ENCODE results near the gene CTBP1.
A peak's percentile ranks its signal among the peaks of the same experiment; 100 is the strongest.

The CTBP1 gene

DNA sequence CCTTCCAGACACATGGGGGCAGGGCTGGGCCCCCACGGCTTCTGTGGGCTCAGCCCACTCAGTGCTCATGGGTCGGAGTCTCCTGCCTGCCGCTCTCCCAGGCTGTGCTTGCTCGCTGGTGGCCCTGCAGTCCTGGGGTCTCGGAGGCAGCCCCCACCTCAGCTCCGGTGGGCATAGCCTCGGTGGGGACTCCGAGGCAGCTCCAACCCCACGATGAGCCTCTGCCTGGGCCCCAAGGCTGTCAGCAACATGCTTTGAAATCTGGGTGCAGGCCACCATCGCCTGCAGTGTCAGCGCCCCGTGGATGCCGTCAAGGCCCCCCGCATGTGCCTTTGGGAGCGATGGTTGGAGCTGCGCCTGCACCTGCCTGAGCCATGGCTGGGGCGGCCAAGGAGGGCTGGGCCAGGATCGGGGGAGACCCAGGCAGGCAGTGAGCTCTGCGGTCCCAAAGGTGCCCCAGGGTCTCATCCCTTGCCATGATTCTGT, 46.4 kb downstream of the CTBP1 start:
- ATAC-seq (no peak), DNase-seq (no peak)
- Mint-ChIP-seq H3K9me3 (no peaks in the 10 kb centered on the region), H3K4me3 (peak overlapping the region; percentile 62), H3K4me1 (peaks cover 48% of the 10 kb centered on the region), H3K27me3 (no peaks in the 10 kb centered on the region), H3K36me3 (ENCODE audit: low read depth) (no peaks in the 10 kb centered on the region), H3K27ac (peak overlapping the region; percentile 92)

DNA sequence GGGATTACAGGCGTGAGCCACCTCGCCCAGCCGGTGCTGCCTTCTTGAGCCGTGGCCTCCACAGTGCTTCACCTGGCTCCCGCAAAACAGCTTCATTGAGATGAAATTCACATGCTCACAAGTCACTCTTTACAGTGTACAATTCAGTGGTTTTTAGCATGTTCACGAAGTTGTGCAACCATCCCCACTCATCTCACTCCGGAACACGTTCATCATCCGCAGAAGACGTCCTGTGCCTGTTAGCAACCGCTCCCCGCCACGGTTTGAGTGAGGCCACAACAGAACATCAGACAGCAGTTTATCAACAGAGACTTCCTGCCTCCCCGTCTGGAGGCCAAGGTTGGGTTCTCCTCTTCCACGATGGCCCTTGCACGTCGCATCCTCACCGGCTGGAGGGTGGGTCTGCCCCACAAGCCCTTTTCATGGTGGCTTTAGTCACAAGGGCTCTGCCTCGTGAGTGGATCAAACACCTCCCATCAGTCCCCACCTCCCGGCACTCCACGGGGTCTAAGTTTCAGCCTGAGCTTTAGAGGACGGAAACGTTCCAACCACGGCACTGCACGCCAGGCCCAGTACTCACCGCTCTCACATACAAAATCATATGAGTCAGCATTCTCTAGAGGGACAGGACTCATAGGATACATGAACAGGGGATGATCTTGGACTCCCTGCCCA, 46.9 kb downstream of the CTBP1 start:
- no peaks in the 10 kb centered on the region for H3K9me3 Mint-ChIP-seq
- H3K4me1 Mint-ChIP-seq: peaks cover 48% of the 10 kb centered on the region
- H3K4me3 Mint-ChIP-seq: peak overlapping the region; percentile 62
- DNase-seq (peak; percentile 72), ATAC-seq (peak; percentile 77)
- no peaks in the 10 kb centered on the region for H3K36me3 Mint-ChIP-seq (ENCODE audit: low read depth)
- peak overlapping the region; percentile 92 for H3K27ac Mint-ChIP-seq
- H3K27me3 Mint-ChIP-seq: no peaks in the 10 kb centered on the region

- peak overlapping the region; percentile 54 for H3K4me3 Mint-ChIP-seq
- DNase-seq: peak; percentile 22
Measured at GRCh38 chr4:1200425-1201035, 48.4 kb downstream of the CTBP1 start.

DNA sequence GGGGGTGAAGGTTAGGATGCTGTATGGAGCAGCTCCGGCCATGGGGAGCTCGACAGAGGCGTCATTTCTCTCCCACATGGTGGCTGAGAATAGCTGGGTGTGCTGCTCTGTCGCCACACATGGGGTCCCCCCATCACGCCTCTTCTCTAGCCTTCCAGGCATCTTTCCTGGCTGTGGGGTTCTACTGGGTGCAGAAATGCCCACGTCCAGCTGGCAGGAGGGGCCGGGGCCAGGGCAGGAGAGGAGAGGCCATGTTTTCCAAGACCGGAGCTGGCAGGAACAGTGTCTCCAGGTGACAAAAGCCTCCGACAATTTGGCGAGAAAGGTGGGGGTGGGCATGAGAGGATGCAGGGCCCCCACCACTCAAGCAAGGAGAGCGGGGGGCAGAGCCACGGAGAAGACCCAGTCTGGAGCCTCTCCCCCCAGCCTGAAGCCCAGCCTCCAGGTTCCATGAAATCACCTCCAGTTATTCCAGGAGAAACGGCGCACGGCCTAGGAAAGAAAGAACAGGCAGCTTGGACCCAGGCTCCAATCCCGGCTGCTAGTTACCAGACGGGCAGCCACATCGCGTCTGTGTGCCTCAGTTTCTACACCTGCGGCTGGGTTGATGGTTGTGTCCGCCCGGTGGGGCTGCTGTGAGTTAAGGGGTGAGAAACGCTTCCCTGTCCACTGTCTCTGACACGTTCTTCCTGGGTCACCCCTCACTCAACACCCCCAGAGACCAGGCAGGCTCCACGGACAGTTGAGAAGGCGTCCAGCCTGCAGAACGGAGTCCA, 49.2 kb downstream of the CTBP1 start:
- no peak overlapping the region for H3K27ac Mint-ChIP-seq
- H3K4me1 Mint-ChIP-seq: peaks cover 47% of the 10 kb centered on the region
- no peaks in the 10 kb centered on the region for H3K36me3 Mint-ChIP-seq (ENCODE audit: low read depth)
- DNase-seq: no peak
- no peak for ATAC-seq
- H3K27me3 Mint-ChIP-seq: no peaks in the 10 kb centered on the region
- H3K4me3 Mint-ChIP-seq: peak overlapping the region; percentile 54
- H3K9me3 Mint-ChIP-seq: no peaks in the 10 kb centered on the region

More at GRCh38 chr4:1200425-1201035, 48.4 kb downstream of the CTBP1 start:
- no peaks in the 10 kb centered on the region for H3K27me3 Mint-ChIP-seq
- H3K27ac Mint-ChIP-seq: no peak overlapping the region
- H3K36me3 Mint-ChIP-seq (ENCODE audit: low read depth): no peaks in the 10 kb centered on the region
- H3K4me1 Mint-ChIP-seq: peaks cover 48% of the 10 kb centered on the region
- ATAC-seq: no peak
- H3K9me3 Mint-ChIP-seq: no peaks in the 10 kb centered on the region

DNA sequence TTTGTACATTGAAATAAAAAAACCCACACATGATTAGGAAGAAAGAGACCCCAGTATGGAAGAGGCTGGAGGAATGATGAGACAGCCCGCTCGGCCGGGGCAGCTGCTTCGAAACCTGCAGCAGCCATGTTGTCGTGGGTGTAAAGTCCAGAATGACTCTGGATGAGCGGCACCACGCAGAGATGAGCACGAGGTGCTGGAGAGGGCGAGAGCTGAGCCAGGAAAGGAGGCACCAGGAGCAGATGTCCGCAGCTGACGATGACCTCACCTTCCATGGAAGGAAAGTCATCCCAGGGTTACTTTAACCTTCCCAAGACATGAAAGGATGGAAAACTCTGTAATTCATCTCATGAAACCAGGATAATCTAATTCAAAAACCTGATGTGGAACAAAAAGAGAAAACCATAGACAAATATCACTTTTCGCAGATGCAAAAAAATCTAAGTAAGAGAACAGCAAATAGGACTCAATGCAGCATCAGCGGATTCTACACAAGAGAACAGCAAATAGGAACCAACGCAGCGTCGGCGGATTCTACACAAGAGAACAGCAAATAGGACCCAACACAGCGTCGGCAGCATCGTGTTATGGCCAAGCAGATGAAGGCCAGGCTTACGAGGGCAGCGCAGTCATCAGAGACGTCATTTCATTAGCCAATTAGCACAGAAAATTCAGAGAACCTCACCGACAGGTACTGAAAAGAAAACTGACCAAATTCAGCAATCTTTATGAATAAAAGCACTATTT, 50.7 kb downstream of the CTBP1 start:
- H3K27me3 Mint-ChIP-seq: no peaks in the 10 kb centered on the region
- no peaks in the 10 kb centered on the region for H3K36me3 Mint-ChIP-seq (ENCODE audit: low read depth)
- H3K9me3 Mint-ChIP-seq: no peaks in the 10 kb centered on the region
- H3K27ac Mint-ChIP-seq: no peak overlapping the region
- H3K4me1 Mint-ChIP-seq: peaks cover 32% of the 10 kb centered on the region
- ATAC-seq (no peak), DNase-seq (no peak)
- H3K4me3 Mint-ChIP-seq: no peak overlapping the region

- peaks cover 15% of the 10 kb centered on the region for H3K4me1 Mint-ChIP-seq
- H3K27ac Mint-ChIP-seq: no peak overlapping the region
- DNase-seq: no peak
- no peak for ATAC-seq
- H3K36me3 Mint-ChIP-seq (ENCODE audit: low read depth): no peaks in the 10 kb centered on the region
- no peak overlapping the region for H3K4me3 Mint-ChIP-seq
- no peaks in the 10 kb centered on the region for H3K9me3 Mint-ChIP-seq
- no peaks in the 10 kb centered on the region for H3K27me3 Mint-ChIP-seq
Measured at GRCh38 chr4:1196421-1197183, 52.3 kb downstream of the CTBP1 start.

- Mint-ChIP-seq H3K36me3 (ENCODE audit: low read depth) (no peaks in the 10 kb centered on the region), H3K9me3 (no peaks in the 10 kb centered on the region), H3K4me1 (peaks cover 10% of the 10 kb centered on the region), H3K27ac (no peak overlapping the region), H3K4me3 (no peak overlapping the region), H3K27me3 (no peaks in the 10 kb centered on the region)
- ATAC-seq: no peak
- peak; percentile 0 for DNase-seq
Measured at GRCh38 chr4:1195891-1196401, 53.0 kb downstream of the CTBP1 start.

DNA sequence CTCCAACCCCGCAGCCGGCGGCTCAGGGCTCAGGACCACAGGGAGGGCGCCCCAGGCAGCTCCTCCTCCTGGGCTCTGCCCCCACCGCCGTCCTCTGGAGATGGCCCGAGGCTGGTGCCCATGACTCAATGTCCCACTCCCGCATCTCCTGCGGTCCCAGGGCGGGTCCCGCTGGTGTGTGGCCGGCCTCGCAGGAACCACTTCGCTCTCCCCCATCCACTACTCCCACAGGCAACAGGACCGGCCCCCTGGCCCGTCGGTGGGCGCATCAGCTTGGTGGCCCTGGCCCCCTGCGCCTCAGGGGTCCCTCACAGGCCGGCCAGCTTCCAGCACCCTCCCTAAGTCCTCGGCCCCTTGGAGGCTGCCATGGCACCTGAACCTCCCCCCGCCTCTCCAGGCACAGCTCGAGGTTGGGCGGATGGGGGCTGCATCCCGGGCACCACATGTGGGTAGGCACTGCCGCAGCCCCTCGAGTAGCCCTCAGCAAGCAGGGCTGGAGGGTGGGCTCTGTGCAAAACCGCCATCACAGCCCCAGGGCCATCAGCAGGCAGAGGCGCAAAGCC, 53.7 kb downstream of the CTBP1 start:
- Mint-ChIP-seq H3K4me3 (no peak overlapping the region), H3K4me1 (peaks cover 2% of the 10 kb centered on the region), H3K27ac (no peak overlapping the region), H3K9me3 (no peaks in the 10 kb centered on the region), H3K36me3 (ENCODE audit: low read depth) (no peaks in the 10 kb centered on the region), H3K27me3 (no peaks in the 10 kb centered on the region)
- ATAC-seq: no peak
- DNase-seq: peak; percentile 0

- no peak overlapping the region for H3K4me3 Mint-ChIP-seq
- ATAC-seq: no peak
Measured at GRCh38 chr4:1194010-1194900, 54.7 kb downstream of the CTBP1 start.

DNA sequence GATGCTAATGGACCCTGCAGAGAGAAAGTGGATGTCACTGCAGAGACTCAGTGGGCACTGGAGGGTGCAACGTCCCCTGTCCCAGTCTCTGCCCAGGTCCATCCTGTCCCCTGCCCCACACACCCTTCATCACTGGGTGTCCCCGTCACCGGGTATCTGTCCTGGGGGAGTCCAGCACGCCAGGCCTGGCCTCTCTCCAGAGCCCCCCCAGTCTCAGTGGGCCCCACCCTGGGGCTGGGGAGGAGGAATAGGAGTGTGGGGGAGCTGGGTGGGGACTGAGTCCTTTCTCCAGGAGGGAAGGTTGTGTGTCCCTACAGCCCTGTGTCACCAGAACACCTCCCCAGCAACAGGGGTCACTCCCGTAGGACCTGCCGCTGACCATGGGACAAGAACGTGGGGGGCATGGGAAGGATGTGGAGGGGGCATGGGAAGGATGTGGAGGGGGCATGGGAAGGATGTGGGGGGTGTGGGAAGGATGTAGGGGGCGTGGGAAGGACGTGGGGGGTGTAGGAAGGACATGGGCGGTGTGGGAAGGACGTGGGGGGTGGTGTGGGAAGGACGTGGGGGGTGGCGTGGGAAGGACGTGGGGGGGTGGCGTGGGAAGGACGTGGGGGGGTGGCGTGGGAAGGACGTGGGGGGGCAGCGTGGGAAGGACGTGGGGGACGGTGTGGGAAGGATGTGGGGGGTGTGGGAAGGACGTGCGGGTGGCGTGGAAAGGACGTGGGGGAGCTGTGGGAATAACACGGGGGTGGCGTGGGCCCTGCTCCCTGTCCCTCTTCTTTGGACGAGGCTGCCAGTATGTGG, 55.5 kb downstream of the CTBP1 start:
- Mint-ChIP-seq H3K27ac (no peak overlapping the region), H3K4me3 (no peak overlapping the region), H3K27me3 (no peaks in the 10 kb centered on the region), H3K9me3 (no peaks in the 10 kb centered on the region), H3K4me1 (peaks cover 1% of the 10 kb centered on the region), H3K36me3 (ENCODE audit: low read depth) (no peaks in the 10 kb centered on the region)
- no peak for DNase-seq
- peak; percentile 20 for ATAC-seq

More at GRCh38 chr4:1194010-1194900, 54.7 kb downstream of the CTBP1 start:
- Mint-ChIP-seq H3K9me3 (no peaks in the 10 kb centered on the region), H3K4me1 (peaks cover 1% of the 10 kb centered on the region), H3K36me3 (ENCODE audit: low read depth) (no peaks in the 10 kb centered on the region), H3K27me3 (no peaks in the 10 kb centered on the region), H3K27ac (no peak overlapping the region)
- no peak for DNase-seq

DNA sequence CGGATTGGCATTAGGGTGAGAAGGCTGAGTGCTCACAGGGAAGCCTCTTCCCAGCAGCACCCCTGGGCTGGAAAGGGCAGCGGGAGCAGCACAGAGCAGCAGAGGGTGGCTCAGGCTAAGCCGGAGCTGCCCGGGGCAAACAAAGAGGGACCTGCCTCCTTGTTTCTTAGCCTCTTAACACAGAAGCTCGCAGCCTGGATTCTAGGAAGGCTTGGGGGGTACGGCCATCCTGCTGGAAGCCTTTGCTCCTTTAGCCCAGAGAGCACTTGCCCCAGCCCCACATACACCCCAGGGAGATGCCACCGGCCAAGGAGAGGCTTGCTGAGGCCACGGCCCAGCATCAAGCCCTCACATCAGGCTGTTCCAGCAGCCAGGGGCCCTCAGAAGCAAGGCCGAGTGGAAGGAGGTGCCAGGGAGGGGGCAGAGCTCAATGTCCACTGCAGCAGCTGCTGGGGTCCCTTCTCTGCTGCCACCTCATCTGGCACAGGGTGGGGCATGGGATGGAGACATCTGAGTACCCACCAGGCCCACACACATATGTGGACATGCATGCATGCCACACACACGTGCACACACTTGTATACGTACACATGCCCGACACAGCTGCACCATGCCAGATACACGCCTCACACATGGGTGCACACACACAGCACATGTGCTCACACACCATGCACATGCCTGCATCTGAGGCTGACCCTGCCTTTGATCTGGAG, 56.3 kb downstream of the CTBP1 start:
- no peaks in the 10 kb centered on the region for H3K36me3 Mint-ChIP-seq (ENCODE audit: low read depth)
- no peak overlapping the region for H3K4me3 Mint-ChIP-seq
- ATAC-seq: peak; percentile 17
- peaks cover 1% of the 10 kb centered on the region for H3K4me1 Mint-ChIP-seq
- DNase-seq: no peak
- H3K27me3 Mint-ChIP-seq: no peaks in the 10 kb centered on the region
- H3K27ac Mint-ChIP-seq: no peak overlapping the region
- H3K9me3 Mint-ChIP-seq: no peaks in the 10 kb centered on the region

DNA sequence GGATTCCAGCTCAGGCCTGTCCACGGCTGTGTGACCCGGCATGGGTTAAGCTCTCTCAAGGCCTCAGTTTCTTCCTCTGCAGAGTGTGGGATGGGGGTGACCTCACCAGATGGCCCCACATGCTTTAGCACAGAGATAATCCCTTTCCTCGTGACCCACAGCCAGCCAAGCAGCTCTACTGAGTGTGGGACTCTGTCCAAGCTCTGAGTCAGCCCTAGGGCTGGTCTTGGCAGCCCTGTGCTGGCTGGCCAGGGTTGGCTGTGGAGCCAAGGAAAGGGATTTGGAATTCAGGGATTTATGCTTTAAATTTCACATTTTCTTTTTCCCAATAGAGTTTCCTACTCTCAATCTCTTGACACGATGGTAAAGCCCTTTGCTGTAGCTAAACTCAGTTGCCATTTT, 56.8 kb downstream of the CTBP1 start:
- Mint-ChIP-seq H3K27me3 (no peaks in the 10 kb centered on the region), H3K9me3 (no peaks in the 10 kb centered on the region), H3K27ac (no peak overlapping the region), H3K36me3 (ENCODE audit: low read depth) (no peaks in the 10 kb centered on the region), H3K4me1 (peaks cover 6% of the 10 kb centered on the region), H3K4me3 (no peak overlapping the region)
- no peak for ATAC-seq
- DNase-seq: no peak

All from activated naive CD8-positive, alpha-beta T cell treated with anti-CD3 and anti-CD28 coated beads, Interleukin-2, amount 50 U/mL, for 24 hours (primary cell).